Cerebellar cortex (tissue), 1 donor: ENCODE measurements around the gene MARK1.
"Not testable (repeated sequence)": the region's sequence is repeated elsewhere in the genome, so short reads cannot be mapped to it uniquely, and the experiment has no call there.

Experiments
- DNase-seq: peaks from one replicate; pipeline ENCODE4 v3.0.0-alpha.2; 2015; ENCODE audit warnings: low spot score

The MARK1 gene

DNA sequence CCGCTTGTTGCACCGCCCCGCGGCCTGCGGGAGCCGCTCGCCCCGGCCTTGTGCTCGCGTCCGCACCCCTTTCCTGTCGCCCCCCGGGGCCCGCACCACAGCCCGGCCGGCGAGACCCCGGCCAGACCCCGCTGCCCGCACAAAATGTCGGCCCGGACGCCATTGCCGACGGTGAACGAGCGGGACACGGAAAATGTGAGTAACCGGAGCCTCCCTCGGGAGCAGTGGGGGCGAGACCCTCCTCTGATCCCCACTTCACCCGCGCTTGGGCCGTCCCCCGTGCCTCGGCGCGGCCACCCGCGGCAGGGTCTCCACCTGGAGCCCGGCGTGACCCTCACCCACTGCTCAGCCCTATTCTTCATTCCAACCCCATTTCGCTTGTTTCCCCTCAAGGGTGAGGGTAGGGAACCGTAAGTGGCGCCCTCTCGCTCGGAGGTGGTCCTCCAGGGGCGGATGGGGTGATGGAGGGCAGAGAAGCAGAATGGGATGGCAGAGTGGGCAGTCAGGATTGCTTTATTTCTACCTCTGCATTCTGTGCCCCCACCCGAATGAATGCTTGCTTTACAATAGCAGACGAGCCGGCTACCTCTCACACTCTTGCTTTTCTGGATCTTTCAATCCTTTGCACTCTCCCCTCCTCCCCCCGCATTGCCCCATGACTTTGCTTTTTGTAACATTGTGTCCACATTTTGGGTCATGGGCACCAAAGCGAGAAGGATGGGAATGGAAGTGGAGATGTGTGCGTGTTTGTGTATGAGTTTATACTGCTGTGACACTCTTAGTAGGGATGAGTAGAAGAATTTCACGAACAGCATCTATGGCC is 954 bp downstream of the MARK1 start:
- peak; percentile 60 for DNase-seq

DNA sequence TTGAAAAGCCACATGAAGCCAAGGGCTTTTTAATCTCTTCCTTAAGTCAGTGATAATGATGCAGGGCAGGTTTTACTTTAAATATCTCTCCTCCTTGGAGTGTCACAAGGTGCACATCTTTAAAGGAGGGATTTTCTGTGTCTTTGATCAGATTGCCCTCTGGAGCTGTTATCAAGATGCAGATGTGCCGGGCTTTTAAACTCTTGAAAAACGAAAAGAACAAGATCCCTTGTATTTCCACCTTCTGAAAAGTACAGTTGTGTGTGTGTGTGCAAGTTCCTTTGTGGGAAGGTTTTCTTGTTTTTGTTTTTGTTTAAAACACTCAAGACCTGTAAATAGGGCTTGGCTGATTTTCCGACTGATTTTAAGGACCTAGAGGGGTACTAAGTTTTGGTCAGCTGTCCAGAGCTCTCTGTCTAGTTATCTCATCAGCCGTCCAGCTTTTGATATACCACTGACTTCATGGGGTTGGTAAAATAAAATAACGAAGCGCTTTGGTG is 1.6 kb downstream of the MARK1 start:
- DNase-seq = no peak

DNA sequence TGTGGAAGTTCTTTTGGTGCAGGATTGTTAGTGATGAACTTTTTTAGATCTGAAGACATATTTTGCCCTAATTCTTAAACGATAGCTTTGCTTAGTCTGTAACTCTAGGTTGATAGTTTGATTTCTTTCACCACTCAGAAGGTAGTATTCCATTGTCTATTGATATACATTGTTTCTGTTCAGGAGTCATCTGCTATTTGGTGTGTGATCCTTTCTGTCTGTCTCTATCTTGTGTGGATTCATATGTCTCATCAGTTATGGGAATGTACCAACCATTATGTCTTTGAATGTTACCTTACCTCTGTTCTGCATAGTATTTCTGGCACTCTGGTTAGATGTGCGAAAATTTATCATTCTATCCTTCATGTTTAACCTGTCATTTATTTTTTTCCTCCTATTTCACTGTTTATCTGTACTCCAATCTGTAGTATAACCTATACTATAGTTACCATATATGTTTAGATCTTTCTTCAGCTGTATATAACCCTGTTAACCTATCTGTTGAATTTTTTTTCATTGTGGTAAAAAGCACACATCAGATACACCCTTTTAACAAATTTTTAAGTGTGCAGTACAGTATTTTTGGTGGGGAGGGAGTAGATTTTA is 5.7 kb downstream of the MARK1 start:
- no peak for DNase-seq

DNA sequence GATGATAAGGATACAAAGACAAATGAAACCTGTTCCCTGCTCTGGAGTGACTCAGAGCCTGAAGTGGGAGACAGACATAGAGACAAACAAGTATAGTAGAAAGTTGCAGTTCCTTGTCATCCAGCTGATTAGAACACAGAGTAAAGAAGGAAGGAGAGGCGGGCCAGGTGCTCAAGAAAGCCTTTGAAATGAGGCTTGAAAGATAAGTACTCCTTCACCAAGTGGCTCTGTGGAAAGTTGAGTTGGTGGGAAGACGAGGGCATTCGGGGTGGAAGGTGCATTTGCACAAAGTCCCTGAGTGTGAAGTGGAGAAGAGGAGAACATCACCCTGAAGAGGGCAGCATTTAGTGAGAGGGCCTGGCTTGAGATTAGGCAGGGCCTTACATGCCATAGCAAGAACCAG is 17.0 kb downstream of the MARK1 start:
- peak; percentile 29 for DNase-seq

DNA sequence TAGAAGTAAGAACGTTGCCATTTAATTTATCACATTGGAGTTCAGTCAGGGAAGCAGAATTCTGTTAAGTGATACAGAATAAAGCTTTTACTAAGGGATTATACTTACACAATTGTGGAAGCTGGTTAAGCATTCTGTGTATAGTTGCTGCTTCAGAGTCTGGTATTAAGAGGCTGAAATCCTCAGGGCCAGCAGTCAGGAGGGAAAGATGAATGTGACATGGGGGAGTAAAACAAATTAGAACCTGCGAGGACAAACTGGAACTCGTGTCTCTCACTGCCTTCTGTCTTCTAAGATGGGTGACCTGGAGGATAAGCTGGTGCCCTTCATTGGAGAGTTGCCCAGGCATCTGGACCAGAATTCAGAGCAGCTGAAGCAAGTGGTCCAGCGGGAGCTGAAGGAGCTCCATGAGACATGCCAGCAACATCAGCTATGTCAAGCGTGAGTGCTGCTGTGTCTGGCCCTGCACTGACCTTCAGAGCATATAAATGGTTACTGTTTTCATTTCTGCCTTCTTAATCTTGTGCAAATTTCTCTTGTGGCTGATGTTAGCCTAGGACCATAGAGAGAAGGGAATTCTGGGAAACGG is 23.0 kb downstream of the MARK1 start:
- DNase-seq = no peak

DNA sequence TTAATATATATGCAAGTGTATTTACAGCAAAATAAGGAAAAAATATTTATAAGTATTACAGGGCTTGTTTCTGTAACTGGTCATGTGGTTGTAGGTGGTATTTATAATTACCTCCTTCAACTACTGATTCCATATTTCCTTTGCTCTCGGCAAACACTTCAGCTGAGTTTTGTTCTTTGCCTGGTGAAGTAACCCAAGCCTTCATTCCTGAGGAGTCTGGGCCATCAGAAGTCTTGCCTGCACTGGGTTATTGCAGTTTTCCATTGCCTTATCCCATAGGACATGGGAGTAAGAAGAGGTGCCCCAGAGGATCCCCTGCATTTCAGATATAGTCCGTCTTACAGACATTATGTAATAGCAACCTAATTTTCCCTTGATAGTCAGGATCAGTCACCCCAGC is 23.8 kb downstream of the MARK1 start:
- no peak for DNase-seq

DNA sequence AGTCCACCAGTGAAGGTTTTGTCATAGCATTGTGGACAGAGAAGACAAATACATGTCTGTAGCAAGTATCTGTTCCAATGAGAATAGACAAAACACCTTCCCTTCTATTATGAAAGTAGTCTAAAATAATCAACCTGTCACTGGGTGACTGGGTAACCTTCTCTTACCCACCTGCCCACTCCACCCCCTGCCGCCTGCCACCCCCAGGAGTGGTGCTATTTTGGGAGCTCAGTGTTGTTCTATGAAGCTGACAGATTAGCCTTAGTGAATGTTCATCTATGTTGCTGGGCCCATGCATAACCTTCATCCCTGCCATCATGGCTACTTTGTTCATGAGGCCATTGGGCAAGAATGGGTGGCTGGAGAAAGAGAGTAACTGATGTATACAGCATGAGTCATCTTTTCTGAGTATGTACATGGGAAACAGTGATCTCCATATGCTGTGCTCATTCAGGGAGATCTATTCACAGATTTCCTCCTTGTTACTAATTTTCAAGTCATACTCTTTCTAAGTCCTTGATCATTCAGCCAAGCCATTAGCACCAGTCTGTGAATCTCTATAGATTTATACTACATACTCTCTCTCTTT is 24.8 kb downstream of the MARK1 start:
- no peak for DNase-seq

DNA sequence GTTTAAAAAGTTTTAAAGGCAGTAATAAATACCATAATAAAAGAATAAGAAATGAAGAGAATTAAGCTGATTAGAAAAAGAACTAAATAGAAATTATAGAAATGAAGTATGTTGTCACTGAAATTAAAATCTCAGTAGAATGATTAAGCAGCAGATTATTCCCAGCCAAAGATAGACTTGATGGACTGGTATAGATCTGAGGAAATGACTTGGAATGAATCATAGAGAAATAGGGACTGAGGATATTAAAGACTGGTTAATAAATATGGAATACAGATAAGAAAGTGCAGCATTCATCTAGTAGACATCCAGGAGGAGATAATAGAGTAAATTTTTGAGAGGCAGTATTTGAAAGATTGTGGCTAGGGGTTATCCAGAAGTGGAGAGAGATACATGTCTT is 28.7 kb downstream of the MARK1 start:
- DNase-seq = no peak

DNA sequence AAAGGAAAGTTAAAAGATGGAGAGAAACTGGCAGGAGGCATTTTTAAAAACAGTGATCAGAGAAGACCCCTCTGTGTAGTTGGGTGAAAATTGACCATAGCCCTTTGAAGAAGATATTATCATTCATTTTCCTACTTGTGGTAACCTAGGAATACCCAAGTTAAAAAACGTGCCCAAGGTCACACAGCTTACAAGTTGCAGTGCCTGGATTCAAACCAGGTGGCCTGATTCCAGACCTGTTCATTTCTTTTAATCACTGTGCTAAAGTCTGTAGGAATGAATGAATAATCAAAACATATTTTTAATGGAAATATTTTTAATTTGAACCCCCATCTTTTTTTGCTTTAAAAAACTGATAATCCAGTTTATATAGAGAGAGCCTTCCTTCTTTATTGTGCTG is 35.6 kb downstream of the MARK1 start:
- DNase-seq = no peak

DNA sequence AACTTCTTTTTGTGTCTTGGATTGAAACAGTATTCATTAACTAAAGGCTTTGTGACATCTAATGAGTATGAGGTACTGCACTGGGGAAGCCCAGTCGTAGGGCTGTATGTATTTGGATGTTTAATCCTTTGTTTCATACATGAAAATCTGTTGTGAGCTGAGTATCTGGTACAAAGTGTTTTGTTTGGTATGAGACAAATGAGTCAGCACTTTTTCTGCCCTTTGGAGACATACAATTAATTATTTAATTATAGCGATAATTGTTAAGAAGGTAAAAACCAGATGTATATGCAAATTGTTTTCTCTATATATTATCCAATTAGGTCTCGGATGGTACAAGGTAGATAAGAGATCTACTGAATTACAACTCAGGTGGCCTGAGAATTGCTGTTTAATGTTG is 36.3 kb downstream of the MARK1 start:
- DNase-seq = no peak

DNA sequence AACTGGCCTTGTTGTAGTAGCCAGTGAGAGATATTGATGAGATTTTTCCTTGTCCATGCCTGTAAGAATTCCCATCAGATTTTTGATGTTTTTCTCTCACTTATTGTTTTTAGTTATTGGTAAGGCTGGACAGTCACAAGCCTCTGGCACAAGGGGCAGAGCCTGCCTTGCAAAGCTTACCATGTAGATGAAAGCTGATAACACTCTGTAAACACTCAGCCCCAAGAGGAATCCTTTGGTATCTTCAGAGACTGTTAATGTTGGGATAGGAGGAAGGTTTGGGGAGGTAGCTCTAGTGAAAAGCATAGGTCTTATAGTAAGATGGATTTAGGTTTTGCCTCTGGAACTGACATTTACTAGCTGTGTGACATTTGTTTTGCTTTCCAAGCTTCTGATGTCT is 37.7 kb downstream of the MARK1 start:
- no peak for DNase-seq

DNA sequence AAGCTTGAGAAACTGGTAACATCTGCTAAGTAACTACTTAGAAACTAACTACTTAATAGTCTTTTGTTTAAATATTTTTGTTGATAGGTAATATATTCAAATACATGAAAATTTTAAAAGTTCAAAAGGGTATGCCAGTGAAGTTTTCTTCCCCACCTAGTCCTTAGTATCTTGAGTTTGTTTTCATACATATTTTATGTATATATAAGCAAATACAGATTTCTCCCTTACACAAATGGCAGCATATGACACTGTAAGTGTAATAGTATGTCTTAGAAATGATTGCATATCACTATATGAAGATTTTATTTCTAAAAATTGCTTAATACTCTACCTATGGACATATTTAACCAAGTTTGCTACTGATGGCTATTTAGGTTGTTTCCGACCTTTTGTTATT is 38.9 kb downstream of the MARK1 start:
- DNase-seq = no peak

DNA sequence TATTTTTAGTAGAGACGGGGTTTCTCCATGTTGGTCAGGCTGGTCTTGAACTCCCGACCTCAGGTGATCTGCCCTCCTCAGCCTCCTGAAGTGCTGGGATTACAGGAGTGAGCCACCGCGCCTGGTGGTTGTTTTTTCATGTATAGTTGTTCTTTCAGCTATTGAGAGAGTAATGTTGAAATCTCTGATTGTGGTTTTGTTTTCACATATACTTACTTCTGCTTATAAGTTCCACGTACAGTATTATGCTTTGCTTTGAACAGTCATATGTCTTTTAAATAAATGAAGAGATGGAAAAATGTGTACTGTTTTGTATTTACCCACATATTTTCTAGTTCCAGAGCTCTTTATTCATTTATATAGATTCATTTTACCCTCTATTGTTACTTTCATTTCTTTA is 44.5 kb downstream of the MARK1 start:
- DNase-seq = no peak

DNA sequence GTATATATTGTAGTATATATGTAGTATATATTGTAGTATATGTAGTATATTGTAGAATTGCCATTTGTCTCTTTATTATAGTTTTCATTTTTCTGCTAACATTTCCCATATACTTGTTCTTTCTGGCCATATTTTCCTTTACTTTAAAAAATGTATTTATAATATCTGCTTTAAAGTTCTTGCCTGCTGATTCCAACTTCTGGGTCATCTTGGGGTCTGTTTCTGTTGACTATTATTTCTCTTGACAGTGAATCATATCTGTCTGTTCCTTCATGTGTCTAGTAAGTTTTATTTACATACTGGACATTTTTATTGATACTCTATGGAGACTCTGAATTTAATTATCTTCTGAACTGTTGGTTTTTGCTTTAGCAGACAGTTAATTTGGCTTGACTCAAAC is 45.9 kb downstream of the MARK1 start:
- no peak for DNase-seq

DNA sequence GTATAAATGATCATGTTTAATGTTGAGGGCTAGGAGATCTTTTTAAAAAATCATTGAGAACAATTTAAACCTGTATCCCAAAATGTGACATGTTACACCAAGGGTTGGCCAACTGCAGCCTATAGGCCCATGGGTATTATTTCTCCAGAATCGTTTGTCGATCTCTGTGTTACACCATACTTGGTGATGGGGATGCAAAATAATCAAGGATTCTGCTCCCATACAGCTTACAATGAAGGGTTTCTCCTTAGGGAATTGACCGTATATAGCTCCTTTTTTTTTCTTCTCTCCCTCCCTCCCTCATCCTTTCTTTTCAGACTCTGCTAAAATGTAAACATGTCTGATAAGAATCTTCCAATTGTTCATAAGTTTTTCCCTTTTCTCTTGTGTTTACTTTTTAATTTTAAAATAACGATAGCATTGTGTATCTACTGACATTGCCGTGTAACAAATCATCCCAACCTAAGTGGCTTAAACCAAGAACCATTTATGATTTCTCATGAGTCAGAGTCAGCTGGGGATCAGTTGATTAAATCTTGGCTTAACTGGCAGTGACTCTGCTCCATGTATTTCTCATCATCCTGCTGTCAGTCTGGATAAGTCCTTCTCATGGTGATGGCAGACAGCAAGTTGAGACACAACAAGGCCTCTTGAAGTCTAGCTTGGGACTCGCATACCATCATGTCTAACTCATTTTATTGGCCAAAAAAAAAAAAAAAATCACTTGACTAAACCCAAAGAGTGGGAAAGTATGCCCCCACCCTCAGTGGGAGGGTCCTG is 48.0 kb downstream of the MARK1 start:
- no peak for DNase-seq

DNA sequence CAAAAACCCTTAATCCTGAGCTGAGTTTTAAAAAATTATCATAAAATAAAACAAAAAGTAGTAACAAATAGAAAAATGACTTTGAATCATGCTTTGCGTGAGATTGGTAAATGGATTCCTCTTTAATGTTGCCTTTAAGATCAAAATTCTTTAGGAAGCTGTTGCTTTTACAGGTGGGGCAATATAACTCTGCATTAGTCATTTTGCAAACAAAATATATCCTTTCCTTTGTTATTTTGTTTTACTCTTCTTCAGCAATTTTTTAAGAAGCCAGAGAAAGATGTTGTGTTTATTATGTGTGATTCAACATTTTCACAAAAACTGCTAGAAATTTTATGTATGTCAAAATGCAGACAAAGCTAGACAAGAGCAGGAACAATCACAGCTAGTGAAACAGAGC is 50.0 kb downstream of the MARK1 start:
- DNase-seq = no peak

DNA sequence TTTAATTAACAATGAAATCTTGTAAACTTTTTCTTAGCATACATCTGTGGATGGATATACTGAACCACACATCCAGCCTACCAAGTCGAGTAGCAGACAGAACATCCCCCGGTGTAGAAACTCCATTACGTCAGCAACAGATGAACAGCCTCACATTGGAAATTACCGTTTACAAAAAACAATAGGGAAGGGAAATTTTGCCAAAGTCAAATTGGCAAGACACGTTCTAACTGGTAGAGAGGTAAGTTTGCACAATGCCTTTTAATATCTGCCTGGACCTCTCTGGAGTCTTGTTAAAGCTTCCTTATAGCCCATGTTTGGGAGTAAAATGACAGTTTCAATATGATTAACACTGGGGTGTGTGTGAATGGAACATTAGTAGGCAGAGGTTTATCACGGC is 51.4 kb downstream of the MARK1 start:
- DNase-seq = no peak

DNA sequence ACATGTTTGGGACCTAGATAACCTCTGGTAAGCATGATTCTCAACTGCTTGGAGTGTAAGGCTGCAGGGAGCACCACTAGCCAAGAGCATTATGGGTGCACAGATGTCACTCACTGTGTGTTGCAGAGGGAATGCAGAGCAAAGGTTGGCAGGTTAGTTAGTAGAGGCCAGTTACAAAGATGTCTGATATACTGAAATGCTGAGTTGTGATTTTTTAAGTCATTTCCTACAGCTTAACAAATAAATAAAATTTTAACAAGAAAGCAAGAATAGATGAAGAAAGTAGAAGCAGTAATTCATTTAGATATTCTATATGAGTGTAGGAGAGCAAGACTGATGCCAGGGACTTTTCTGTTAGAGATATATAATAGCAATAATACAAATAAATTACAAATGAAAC is 64.8 kb downstream of the MARK1 start:
- no peak for DNase-seq

DNA sequence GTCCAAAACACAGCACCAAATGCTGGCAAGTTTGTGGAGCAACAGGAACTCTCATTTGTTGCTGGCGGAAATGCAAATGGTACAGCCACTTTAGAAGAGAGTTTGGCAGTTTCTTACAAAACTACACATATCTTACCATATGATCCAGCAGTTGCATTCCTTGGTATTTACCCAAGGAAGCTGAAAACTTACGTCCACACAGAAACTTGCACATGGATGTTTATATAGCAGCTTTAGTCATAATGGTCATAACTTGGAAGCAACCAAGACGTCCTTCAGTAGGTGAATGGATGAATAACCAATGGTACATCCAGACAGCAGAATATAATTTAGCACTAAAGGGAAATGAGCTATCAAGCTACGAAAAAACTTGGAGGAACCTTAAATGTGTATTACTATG is 66.4 kb downstream of the MARK1 start:
- DNase-seq = no peak

DNA sequence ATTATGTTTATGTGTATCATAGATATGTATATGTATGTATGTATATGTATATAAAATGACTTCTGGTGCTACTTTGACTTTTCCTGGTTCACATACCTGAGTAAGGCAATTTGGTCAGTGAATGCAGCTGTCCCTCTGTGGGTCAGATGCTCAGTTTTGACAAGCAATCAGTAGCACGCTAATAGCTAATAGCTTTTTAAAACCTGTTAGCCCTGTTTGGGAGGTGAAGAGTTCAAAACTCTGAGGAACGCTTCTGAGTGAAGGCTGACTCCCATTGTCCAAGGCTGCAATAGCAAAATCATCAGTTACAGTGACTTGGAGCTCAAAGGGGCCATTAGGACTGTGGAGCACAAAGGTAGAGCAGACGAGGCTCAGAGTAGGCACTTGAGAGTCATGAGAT is 67.2 kb downstream of the MARK1 start:
- no peak for DNase-seq

DNA sequence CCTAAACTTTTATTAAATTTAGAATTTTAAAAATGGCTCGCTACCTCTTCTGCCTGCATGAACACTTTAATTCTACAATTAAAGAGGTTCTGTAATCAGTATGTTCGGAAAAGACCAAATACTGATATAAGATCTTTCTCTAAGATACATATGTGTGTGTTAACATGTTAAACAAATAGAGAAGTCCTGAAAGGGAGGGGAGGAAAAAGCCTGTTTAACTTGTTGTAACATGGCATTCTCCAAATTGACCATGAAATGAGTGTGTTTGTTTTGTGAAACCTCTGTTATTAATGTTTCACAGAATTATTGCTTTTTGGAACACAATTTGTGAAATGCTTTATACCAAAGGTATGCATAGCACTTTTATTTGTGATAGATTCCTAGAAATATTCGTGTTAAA is 77.0 kb downstream of the MARK1 start:
- no peak for DNase-seq

DNA sequence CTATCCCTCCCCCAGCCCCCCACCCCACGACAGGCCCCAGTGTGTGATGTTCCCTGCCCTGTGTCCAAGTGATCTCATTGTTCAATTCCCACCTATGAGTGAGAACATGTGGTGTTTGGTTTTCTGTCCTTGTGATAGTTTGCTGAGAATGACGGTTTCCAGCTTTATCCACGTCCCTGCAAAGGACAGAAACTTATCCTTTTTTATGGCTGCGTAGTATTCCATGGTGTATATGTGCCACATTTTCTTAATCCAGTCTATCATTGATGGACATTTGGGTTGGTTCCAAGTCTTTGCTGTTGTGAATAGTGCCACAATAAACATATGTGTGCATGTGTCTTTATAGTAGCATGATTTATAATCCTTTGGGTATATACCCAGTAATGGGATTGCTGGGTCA is 77.7 kb downstream of the MARK1 start:
- not testable (repeated sequence) for DNase-seq
